C4-2B (cell line): ENCODE measurements around the gene SGMS2.

ENCODE experiments used
- H3K27ac ChIP-seq: fragments of 450-650 bp; 2 replicates; pipeline ENCODE4 v1.5.1; 2017
- CTCF ChIP-seq: fragments of 450-650 bp; conservative IDR thresholded peaks from 2 replicates; pipeline ENCODE4 v1.5.1; 2017; ENCODE audit warnings: mild to moderate bottlenecking
- ZFX ChIP-seq: fragments of 450-650 bp; IDR thresholded peaks from 2 replicates; pipeline ENCODE4 v1.6.1; 2017

SGMS2 gene

GRCh38 chr4:107885865-107886264, 61.1 kb downstream of the SGMS2 start:
- no peak overlapping the region for H3K27ac ChIP-seq
- TF ChIP-seq ZFX (no peak), CTCF (no peak)

- TF ChIP-seq CTCF (no peak), ZFX (no peak)
- H3K27ac ChIP-seq = no peak overlapping the region
Measured at GRCh38 chr4:107888237-107888636, 63.5 kb downstream of the SGMS2 start.

- H3K27ac ChIP-seq = no peak overlapping the region
- no peak for TF ChIP-seq ZFX
- TF ChIP-seq CTCF = no peak
Measured at GRCh38 chr4:107890779-107891178, 66.0 kb downstream of the SGMS2 start.

GRCh38 chr4:107891299-107891698, 66.6 kb downstream of the SGMS2 start:
- no peak overlapping the region for H3K27ac ChIP-seq

GRCh38 chr4:107893171-107894137, 68.7 kb downstream of the SGMS2 start:
- H3K27ac ChIP-seq = no peak overlapping the region
- TF ChIP-seq ZFX = no peak
- TF ChIP-seq CTCF = no peak

More at GRCh38 chr4:107891299-107891698, 66.6 kb downstream of the SGMS2 start:
- TF ChIP-seq ZFX (no peak), CTCF (no peak)

GRCh38 chr4:107894138-107894603, 69.4 kb downstream of the SGMS2 start:
- no peak overlapping the region for H3K27ac ChIP-seq
- no peak for TF ChIP-seq CTCF
- TF ChIP-seq ZFX = no peak

- TF ChIP-seq CTCF = no peak
- TF ChIP-seq ZFX = no peak
- no peak overlapping the region for H3K27ac ChIP-seq
Measured at GRCh38 chr4:107896158-107896645, 71.5 kb downstream of the SGMS2 start.
